HG03025 (cell line): ENCODE results near the gene C1QTNF5.
"Not testable (repeated sequence)": the region's sequence is repeated elsewhere in the genome, so short reads cannot be mapped to it uniquely, and the experiment has no call there.

Experiments
- ATAC-seq: cut with Tn5 transposase; IDR thresholded peaks from one replicate; pipeline ENCODE4 v1.9.1; 2021; ENCODE audit warnings: mild to moderate bottlenecking, moderate library complexity; ENCODE audit not compliant: unreplicated experiment, low FRiP score

C1QTNF5 gene, protein sequence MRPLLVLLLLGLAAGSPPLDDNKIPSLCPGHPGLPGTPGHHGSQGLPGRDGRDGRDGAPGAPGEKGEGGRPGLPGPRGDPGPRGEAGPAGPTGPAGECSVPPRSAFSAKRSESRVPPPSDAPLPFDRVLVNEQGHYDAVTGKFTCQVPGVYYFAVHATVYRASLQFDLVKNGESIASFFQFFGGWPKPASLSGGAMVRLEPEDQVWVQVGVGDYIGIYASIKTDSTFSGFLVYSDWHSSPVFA

DNA sequence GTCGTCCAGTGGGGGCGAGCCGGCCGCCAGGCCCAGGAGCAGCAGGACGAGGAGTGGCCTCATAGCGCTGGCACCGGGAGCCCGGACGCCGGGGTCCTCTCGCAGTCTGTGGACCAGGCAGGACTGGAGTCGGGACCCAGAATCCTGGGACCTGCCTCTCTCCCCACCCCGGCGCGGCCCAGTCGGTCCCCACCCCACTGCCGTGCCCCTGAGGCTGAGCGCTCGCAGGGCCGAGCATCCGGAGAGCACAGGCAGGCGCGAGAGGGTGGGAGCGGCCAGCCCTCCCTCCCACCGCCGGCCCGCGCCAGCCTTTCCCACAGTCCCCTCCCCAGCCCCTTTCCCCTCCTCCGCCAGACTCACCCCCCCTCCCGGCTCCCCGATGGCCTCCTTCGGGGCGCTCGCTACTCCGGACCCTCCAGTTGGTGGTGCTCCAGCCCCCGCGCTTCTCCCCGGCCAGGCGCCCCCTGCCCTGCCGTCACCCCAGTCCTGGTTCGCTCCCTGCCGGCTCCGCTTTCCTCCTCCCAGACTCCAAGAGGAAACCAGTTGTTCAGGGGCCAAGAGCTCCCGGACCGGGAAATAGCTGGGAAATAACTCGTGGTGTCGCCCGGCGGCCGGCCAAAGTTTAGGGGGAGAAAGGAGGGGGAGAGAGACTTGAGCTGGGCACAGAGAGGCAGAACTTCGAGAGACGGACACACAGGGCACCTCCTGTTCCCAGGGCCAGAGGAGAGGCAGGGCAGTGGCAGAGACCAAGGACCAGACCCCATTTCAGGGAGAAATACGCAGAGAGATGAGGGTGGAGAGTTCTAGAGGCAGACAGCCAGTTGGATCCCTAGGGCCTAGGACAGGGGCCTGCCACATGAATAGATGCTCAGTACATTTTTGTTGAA is at the start of gene C1QTNF5:
TSS of gene C1QTNF5 (minus strand) at position 549 of the 887 bp plus-strand sequence. CDS start at position 63, 486 bp downstream.
- no peak for ATAC-seq

DNA sequence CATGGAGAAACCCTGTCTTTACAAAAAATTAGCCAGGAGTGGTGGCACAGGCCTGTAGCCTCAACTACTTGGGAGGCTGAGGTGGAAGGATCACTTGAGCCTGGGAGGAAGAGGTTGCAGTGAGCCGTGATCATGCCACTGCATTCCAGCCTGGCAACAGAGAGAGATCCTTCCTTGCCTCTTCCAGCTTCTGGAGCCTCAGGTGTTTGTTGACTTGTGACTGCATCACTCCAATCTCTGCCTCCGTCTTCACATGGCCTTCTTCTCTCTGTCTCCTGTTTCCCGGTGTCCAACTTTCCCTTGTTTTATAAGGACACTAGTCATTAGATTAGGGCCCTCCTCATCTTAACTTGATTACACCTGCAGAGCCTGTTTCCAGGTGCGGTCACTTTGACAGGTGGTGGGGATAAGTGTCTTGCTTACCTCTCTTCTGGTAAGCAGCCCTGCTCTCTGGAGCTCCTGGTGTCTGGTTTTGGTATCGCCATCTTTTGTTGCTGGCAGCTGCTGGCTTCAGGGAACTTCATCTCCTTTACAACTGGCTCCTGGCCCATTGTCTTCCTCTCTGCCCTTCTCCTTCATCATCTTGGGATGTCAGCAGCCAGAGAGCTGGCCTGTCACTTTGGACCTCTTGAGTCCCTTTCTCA is 49.0 kb upstream of the C1QTNF5 start:
- no peak for ATAC-seq

DNA sequence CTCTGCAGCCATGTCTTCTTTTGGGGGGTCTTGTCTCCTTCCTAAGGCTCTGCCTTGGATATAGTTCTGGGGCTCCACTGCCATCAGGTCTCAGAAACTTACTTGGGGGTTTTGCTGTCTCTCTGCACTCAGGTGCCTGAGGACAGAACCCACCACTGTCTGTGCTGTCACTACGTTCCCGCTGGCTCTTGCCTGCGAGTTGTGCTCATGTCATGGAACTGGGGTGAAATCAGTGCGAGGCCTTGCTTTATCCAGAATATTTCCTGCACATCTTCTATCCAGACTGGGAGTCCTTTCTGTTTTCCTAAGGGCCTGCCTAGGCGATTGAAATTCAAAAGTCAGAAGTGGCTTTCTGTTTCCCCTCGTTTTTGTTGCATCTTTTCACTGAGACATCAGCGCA is 47.4 kb upstream of the C1QTNF5 start:
- no peak for ATAC-seq

DNA sequence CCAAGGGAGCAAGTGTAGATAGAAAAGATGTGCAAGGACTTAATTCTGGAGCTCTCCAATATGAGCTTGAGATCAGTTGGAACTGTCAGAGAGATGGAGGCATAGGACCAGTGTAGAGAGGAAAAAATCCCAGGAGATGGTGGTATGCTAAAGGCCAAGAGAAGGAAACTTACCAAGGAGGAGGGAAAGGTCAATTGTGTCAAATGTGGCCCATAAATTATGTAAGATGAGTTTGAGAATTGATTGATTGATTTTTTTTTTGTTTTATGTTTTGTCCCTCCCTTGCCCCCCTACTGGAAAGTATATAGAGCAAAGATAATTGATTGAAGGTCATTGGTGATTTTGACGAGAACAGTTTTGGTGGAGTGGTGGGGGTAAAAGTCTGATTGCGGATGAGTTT is 43.6 kb upstream of the C1QTNF5 start:
- no peak for ATAC-seq

DNA sequence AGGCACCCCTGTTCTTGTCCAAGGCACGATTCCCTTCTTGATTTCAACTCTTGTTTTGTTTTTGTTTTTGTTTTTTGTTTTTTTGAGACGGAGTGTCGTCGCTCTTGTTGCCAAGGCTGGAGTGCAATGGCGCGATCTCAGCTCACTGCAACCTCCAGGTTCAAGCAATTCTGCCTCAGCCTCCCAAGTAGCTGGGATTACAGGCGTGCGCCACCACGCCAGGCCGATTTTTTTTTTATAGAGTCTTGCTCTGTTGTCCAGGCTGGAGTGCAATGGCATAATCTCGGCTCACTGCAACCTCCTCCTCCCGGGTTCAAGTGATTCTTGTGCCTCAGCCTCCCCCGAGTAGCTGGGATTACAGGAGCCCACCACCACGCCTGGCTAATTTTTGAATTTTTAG is 41.8 kb upstream of the C1QTNF5 start:
- ATAC-seq: not testable (repeated sequence)

DNA sequence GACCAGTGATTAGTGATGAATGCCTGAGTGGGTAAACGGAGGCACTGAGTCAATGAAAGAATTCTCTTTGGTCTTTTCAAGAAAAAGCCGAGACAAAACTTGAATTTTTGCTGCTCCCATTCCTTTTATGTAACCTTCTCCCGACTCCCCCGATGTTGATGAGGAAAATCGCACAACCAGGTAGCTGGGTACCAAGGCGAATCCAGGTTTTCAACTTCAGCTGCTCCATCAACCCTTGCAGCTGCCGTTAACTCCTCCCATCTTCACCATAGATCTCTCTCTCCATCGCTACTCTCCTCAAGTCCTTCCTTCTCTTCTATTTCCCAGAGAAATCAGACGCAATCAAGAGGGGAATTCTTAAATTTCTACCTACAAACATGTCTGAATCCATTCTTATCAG is 41.4 kb upstream of the C1QTNF5 start:
- no peak for ATAC-seq

DNA sequence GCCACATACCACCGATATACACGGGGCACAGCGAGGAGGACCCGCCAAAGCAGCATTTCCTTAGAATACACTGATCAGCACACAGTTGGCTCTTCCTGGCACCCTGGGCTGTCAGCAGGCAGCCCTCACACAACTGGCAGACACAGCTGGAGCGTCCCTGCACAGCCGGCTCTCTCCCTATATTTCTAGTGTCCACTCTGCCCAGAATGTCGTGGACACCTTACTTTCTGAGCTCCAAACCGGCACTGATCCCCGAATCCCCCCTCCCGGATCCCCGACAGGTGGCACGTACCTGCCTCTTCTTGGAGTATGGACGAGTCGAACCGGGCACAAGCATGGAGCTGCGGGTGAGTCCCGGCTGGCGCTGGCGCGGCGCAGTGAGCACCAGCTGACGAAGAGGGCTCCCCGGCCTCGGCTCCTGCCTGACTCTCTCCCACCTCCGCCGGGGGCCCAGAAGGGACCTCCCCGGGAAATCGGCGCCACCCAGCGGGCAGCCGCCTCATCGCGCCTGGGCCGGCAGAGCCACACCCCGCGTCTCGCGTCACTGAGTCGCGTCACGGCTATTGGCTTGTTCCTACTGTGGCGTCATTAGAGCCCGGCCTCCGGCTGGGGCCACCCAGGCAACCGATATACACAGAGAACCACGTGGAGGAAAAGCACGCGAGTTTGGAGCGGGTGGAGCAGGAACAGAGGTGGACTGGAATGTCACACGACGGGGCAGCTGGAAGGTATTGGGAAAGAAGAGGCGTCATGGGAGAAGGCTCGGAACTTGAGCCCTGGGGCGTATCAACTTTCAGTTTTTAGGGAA is 40.7 kb upstream of the C1QTNF5 start, which contains the start of gene USP2:
TSS of gene USP2 (minus strand) at position 510 of the 808 bp plus-strand sequence. CDS start 8,210 bp downstream, outside the sequence.
- peak; percentile 96 for ATAC-seq

DNA sequence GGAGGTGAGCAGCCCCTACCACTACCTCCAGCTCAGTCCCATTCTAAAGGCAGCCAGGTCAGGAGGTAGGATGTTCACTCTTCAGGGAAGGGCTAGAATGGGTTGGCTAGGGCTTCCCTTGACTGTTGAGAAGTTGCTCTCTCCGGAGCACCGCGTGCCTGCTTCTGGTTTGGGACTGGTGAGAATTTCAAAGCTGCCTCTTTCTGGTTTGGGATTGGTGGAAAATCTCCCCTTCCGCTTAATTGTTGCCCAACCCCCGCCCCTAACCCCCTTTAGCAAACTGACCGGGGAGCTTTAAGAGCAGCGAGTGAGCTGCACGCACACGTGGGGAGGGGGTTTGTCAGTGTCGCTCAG is 40.1 kb upstream of the C1QTNF5 start:
- no peak for ATAC-seq

DNA sequence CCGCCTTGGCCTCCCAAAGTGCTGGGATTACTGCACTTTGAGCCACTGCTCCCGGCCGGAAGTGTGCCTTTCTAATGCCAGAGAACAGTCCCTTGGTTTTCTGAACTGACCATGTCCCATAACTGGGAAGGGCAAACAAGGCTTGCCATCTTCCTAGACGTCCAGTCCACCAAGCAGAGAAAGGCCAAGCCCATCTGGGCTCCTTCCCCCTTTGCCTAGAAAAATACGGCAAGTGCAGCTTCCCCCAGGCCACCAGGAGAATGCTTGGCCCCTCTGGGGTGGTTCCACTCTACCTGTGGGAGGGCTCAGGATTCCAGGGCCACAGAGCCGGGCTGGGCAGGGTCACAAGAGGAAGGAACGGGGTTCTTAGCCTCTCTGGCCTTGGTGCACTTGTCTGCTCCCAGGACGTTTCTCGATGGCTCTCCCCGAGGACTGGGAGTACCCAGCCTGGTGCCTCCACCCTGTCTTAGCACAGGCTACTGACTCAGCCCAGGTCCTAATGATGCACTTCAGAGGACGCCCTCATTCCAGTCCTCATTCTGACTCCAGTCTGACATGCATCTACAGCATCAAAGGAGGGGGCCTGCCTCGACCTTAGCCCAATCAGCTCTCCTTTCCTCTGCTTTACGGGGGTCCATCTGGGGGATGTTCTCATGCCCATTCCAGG is 39.6 kb upstream of the C1QTNF5 start:
- no peak for ATAC-seq

DNA sequence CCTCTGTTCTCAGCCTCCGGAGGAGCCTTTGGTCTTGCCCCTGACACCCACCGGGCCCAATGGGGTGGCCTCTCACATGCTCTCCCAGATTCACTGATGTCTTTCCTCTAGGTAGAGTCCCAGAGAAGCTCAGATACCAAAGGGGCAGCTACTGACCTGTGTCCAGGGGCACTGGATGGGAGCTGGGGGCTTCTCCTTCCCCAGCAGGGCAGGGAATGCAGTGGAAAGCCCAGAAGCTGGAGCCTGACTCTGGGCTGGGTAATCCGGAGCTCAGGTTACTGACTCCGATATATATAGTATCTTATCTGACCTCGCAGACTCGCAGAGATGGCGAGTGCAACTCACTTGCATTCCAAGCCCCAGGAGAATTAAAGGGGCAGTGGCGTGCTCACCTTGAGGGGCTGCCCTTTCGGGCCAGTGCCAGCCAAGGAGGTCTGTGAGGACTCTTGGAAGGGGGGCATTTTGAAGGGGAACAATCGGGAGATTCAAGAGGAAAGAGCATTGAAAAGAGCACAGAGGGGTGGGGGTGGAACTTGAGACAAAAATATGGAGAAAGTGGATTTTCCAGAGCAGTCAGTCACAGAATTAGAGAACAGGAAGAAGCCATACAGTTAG is 38.3 kb upstream of the C1QTNF5 start:
- no peak for ATAC-seq

DNA sequence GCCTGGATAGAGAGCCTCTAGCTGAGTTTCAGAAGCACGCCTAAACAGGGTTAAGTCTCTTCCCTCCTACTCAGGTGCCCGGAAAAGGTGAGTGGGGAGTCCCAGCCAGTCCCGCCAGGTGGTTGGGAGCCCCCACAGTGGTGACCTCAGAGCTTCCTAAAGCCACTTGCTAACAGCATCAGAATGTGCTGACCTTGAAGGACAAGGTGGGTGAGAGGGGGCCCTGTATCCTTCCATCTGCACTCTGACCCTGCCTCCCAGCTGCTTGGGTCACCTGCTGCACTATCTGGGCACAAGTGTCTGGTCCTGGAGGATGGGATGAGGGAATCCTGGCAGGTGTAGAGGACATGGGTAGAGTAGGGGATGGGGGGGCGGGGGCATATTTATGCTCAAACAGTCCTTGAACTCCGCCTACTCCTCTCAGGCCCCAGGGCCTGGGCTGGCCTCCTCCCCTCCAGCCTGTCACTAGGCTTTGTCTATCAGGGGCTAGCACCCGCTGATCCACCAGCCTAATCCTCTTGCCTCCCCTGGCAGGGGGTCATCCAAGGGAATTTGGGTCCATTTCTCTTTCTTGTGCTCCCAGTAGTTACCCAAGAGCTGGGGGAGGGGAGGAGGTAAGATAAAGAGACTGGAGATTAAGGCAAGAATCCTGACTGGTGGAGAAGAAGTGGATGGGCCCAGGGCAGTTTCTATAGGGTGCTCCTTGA is 37.4 kb upstream of the C1QTNF5 start:
- no peak for ATAC-seq

DNA sequence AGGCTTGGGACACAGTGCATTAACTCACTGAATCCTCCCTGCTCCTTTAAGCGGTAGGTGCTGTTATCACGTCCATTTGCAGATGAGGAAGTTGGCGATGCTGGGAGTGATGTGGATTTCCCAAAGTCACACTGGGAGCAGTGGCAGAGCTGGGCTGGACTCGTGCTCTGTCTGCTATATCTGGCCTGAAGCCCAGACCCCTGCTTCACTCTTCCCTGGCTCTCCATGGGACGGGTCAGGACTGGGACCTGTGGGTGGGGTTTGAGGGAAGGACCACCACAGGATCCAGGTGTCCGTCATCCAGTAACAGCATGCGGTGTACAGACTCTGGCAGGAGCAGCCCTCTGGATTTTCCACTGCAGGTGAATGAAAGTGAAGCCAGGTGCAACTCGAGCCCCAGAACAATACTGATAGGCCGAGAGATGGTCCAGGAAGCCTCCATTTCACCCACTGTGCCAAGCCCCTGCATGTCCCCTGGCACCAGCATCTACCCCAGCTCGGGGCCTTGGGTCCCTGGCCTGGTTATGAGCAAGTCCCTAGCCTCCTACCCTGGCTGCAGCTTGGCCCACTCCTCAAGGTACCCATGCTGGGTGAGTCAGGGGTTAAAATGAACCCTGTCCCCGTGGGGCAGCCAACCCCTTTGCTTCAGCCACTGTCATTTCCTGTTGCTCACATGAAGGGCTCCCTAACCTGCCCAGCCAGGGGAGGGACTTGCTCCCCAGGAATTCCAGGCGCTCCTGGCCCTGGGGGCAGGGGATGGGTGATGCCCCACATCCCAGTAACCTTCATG is 36.6 kb upstream of the C1QTNF5 start:
- ATAC-seq: no peak

DNA sequence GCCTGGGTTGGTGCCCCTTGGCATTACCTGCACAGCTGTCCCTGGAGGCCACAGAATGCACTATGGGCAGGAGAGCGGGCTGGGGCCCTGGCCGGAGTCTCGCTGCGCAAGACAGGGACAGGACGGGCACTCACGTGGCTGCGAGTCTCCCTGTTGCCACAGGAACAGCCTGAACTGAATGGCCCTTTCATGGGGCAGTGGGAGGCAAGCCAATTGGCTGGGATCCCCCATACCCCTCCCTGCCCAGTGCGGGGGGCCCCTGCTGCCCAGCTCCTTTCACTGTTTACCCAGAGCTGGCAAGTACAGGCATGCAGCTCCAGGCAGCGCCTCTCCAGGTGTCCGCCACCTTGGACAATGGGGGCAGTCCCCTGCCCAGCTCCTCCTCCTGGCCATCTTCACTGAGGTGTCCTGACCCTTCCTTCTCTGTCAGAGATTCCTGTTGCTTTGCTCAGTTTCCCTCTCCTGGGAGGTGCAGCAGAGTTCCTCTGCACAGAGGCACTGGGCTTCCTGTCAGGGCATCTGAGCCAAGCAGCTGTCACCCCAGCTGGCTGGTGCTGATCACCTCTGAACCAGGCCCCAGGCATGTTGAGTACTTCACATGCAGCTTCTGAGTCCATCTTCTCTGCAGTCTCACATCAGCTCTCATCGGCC is 35.6 kb upstream of the C1QTNF5 start:
- no peak for ATAC-seq

DNA sequence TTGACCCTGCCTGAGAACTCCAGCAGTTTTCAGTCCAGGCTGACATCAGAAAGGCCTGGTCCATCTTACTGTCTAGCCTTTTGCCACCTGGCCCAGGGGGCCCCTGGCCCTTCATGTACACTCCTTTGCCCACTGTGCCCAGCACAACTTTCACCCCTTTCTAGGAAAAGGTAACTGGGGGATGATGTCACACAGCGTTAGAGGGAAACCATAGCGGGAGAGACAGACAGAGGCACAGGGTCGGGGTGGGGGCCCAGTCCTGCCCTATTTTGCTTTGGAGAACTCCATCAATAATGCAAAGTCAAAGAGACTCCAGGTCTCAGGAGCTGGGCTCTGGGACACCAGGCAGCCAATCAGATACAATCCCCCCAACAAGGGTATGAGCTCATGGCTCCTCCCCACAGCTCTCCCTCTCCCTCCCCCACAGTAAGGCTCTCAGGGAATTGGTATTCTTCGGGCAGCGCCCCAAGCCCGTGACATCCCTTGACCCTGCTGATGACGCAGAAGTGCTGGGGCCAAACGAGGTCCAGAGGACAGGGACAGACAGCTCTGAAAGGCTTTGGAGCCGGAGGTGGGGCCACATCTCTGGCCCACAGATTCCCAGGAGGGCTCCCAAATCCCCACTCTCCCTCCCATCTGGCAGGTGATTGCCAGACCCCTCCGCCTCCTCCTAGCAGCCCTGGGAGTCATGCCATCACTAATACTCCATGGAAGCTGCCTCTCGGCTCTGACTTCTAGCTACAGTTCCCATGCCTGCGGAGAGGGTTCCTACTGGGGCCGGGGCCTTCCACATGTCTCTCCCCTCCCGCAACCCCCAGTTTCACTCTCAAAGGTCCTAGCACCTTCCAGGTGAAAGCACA is 34.9 kb upstream of the C1QTNF5 start:
- ATAC-seq: no peak

DNA sequence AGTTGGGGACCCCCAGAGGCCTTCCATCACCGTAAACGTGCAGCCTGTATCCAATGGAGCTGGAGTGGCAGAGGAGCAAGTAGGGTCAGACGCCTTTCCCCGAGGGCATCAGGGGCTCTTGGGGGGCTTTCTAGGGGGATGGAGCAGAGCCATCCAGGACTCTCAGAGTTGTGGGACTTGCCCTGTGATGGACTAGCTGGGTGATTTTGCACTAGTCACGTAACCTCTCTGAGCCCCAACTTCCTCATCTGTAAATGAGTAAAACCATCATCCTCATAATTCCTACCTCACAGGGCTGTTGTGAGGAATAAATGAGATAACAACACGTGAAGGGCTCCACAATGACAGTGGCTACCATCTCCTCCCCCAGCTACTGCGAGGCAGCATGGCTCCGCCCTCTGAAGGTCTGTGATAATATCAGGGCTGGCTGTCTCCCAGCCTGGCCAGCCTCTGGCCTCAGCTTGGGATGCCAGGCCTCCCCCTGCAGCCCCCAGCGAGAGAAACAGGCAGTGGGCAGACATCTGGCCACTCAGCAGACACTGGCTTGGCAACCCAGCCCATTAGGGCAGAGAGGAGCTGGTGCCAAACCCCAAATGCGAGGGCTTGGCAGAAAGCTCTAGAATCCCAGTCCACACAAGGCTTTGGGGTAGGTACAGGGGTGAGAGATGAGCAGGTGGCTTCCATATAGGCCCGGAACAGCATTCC is 34.1 kb upstream of the C1QTNF5 start:
- no peak for ATAC-seq
